Lower lobe of right lung (tissue), 2 donors: ENCODE measurements around the gene PSME4. TPM values are rescaled to one million over a fixed set of nuclear protein-coding genes. Genes with fewer than 3 reads are reported as not detected.

Source experiments
- ATAC-seq, 2 donors: fragments of 200-7000 bp; cut with Tn5 transposase; one replicate each; pipeline ENCODE4 v1.9.1; 2020 to 2022; ENCODE audit warnings: mild to moderate bottlenecking in 2 of 2, moderate library complexity in 2 of 2
- DNase-seq: peaks from one replicate; pipeline ENCODE4 v3.0.0-alpha.2; 2020
- H3K27ac ChIP-seq: fragments of 200-600 bp; one replicate; pipeline ENCODE4 v1.8.0; 2022
- H3K27me3 ChIP-seq: fragments of 200-600 bp; one replicate; pipeline ENCODE4 v1.8.0; 2022; ENCODE audit warnings: low read depth
- H3K36me3 ChIP-seq: fragments of 200-600 bp; one replicate; pipeline ENCODE4 v1.8.0; 2022; ENCODE audit warnings: mild to moderate bottlenecking
- H3K4me1 ChIP-seq: fragments of 200-600 bp; one replicate; pipeline ENCODE4 v1.8.0; 2022
- H3K4me3 ChIP-seq: fragments of 200-600 bp; one replicate; pipeline ENCODE4 v1.8.0; 2022; ENCODE audit warnings: mild to moderate bottlenecking
- H3K9me3 ChIP-seq: fragments of 200-600 bp; one replicate; pipeline ENCODE4 v1.8.0; 2022
- CTCF ChIP-seq: fragments of 200-600 bp; IDR thresholded peaks from one replicate; pipeline ENCODE4 v1.8.0; 2022; ENCODE audit warnings: antibody characterized with exemption, mild to moderate bottlenecking
- intact Hi-C: fragments of 100-400 bp; cut with DNase I; formaldehyde crosslinking; loops from one replicate; pipeline ENCODE4 v1.11.0; 2022
- total RNA-seq: library from RNA; stranded (reverse); fragmentation: NEBNext Ultra II Directional; extraction: Animal tissue kit (Norgen Biotek cat#: 25700); gene quantifications from one replicate; pipeline ENCODE4 v1.2.1, GENCODE V29; 2021
- donor health status: DM: no; HTN: yes; CAD: no; lungs with severe emphysema.

The PSME4 gene
- total RNA-seq, 1 donor from 2014 or later = 42.9 TPM

GRCh38 chr2:53960476-53960875, 10.3 kb downstream of the PSME4 start:
- no peak for TF ChIP-seq CTCF
- intact Hi-C loops = no loop called here
- no peaks in the 10 kb centered on the region for H3K9me3 ChIP-seq
- no peak overlapping the region for H3K27ac ChIP-seq
- no peak for DNase-seq
- H3K36me3 ChIP-seq = no peaks in the 10 kb centered on the region
- H3K27me3 ChIP-seq = no peaks in the 10 kb centered on the region
- ATAC-seq = no peak
- H3K4me3 ChIP-seq = no peak overlapping the region
- H3K4me1 ChIP-seq = peaks cover 29% of the 10 kb centered on the region

GRCh38 chr2:53958443-53958842, 12.3 kb downstream of the PSME4 start:
- ATAC-seq = no peak
- no peak for DNase-seq
- no peaks in the 10 kb centered on the region for H3K36me3 ChIP-seq
- H3K4me1 ChIP-seq = peaks cover 29% of the 10 kb centered on the region
- H3K9me3 ChIP-seq = no peaks in the 10 kb centered on the region
- intact Hi-C loops = no loop called here
- H3K27me3 ChIP-seq = no peaks in the 10 kb centered on the region
- no peak overlapping the region for H3K4me3 ChIP-seq
- TF ChIP-seq CTCF = no peak
- no peak overlapping the region for H3K27ac ChIP-seq

- Histone ChIP-seq H3K9me3 (no peaks in the 10 kb centered on the region), H3K4me1 (no peaks in the 10 kb centered on the region), H3K27ac (no peak overlapping the region), H3K36me3 (peaks cover 11% of the 10 kb centered on the region), H3K4me3 (no peak overlapping the region), H3K27me3 (no peaks in the 10 kb centered on the region)
- DNase-seq (no peak), ATAC-seq (peak in 1 of 2 donors; percentile 27)
- TF ChIP-seq CTCF = no peak
- intact Hi-C loops = no loop called here
Observed at GRCh38 chr2:53952519-53952918, 18.3 kb downstream of the PSME4 start.

GRCh38 chr2:53949457-53949856, 21.3 kb downstream of the PSME4 start:
- H3K9me3 ChIP-seq = no peaks in the 10 kb centered on the region
- intact Hi-C loops = no loop called here
- no peak overlapping the region for H3K27ac ChIP-seq
- no peaks in the 10 kb centered on the region for H3K27me3 ChIP-seq
- peak in 1 of 2 donors; percentile 68 for ATAC-seq
- no peak for DNase-seq
- TF ChIP-seq CTCF = no peak
- H3K4me3 ChIP-seq = no peak overlapping the region
- H3K36me3 ChIP-seq = peaks cover 28% of the 10 kb centered on the region
- no peaks in the 10 kb centered on the region for H3K4me1 ChIP-seq

- H3K4me1 ChIP-seq = no peaks in the 10 kb centered on the region
- H3K27me3 ChIP-seq = no peaks in the 10 kb centered on the region
- TF ChIP-seq CTCF = no peak
- H3K36me3 ChIP-seq = peaks cover 53% of the 10 kb centered on the region
- intact Hi-C loops = no loop called here
- ATAC-seq (no peak), DNase-seq (no peak)
- no peak overlapping the region for H3K4me3 ChIP-seq
- H3K9me3 ChIP-seq = no peaks in the 10 kb centered on the region
- H3K27ac ChIP-seq = no peak overlapping the region
Observed at GRCh38 chr2:53945538-53945937, 25.3 kb downstream of the PSME4 start.

GRCh38 chr2:53944542-53944941, 26.3 kb downstream of the PSME4 start:
- Histone ChIP-seq H3K4me1 (no peaks in the 10 kb centered on the region), H3K36me3 (peaks cover 53% of the 10 kb centered on the region), H3K27ac (no peak overlapping the region), H3K9me3 (no peaks in the 10 kb centered on the region), H3K4me3 (no peak overlapping the region), H3K27me3 (no peaks in the 10 kb centered on the region)
- ATAC-seq (no peak), DNase-seq (no peak)
- intact Hi-C loops = no loop called here
- TF ChIP-seq CTCF = no peak
